CD4-positive, alpha-beta memory T cell (primary cell): ENCODE data around the gene CAMTA1. TPM values are rescaled to one million over a fixed set of nuclear protein-coding genes. Genes with fewer than 3 reads are reported as not detected.

Source experiments
- CTCF ChIA-PET: fragments of 350-600 bp; sonication (Branson Sonifier 250); formaldehyde crosslinking; loops from one replicate; lab custom pipeline; 2021; ENCODE audit warnings: inconsistent platforms; ENCODE audit not compliant: partially characterized antibody; lab: Charles Lee
- POLR2A ChIA-PET: fragments of 350-600 bp; sonication (Branson Sonifier 250); formaldehyde crosslinking; loops from one replicate; lab custom pipeline; 2021; ENCODE audit not compliant: partially characterized antibody; lab: Charles Lee
- DNase-seq, 5 donors: peaks; one replicate each; pipeline versions ENCODE4 v3.0.0 to v3.0.0-alpha.2; 2020 to 2022; ENCODE audit warnings: mixed read lengths in 1 of 5
- H3K27ac ChIP-seq: one replicate; pipeline ENCODE4 v1.7.0; 2013; ENCODE audit warnings: low read depth, low read length
- H3K27me3 ChIP-seq: 2 replicates; pipeline ENCODE4 v1.7.0; 2013; ENCODE audit warnings: mild to moderate bottlenecking, low read length, moderate library complexity; ENCODE audit not compliant: insufficient read depth
- H3K36me3 ChIP-seq: 2 replicates; pipeline ENCODE4 v1.7.0; 2013; ENCODE audit warnings: mild to moderate bottlenecking, low read length, moderate library complexity; ENCODE audit not compliant: insufficient read depth
- H3K4me1 ChIP-seq: 2 replicates; pipeline ENCODE4 v1.7.0; 2013; ENCODE audit warnings: mild to moderate bottlenecking, low read length, moderate library complexity; ENCODE audit not compliant: insufficient read depth
- H3K4me3 ChIP-seq, 2 donors: one replicate each; pipeline ENCODE4 v1.7.0; 2013; ENCODE audit warnings: low read length in 2 of 2, mild to moderate bottlenecking in 1 of 2
- H3K9me3 ChIP-seq, 2 donors: one replicate each; pipeline ENCODE4 v1.7.0; 2013; ENCODE audit warnings: low read length in 2 of 2, control low read depth in 1 of 2; ENCODE audit not compliant: control insufficient read depth in 1 of 2
- H3K27ac Mint-ChIP-seq, 7 donors: one replicate each; pipeline ENCODE4 v1.8.0; 2020 to 2021; ENCODE audit warnings: mixed read lengths in 7 of 7, mild to moderate bottlenecking in 6 of 7, inconsistent platforms in 3 of 7, moderate library complexity in 3 of 7
- H3K27me3 Mint-ChIP-seq, 2 donors: one replicate each; pipeline ENCODE4 v1.8.0; 2020 to 2021; ENCODE audit warnings: mixed read lengths in 2 of 2
- H3K36me3 Mint-ChIP-seq, 2 donors: one replicate each; pipeline ENCODE4 v1.8.0; 2020 to 2021; ENCODE audit warnings: mixed read lengths in 2 of 2, inconsistent platforms in 1 of 2, mild to moderate bottlenecking in 1 of 2
- H3K4me1 Mint-ChIP-seq, 4 donors: one replicate each; pipeline ENCODE4 v1.8.0; 2020 to 2021; ENCODE audit warnings: mixed read lengths in 4 of 4, mild to moderate bottlenecking in 1 of 4
- H3K4me3 Mint-ChIP-seq, 8 donors: one replicate each; pipeline ENCODE4 v1.8.0; 2020 to 2021; ENCODE audit warnings: mixed read lengths in 8 of 8, mild to moderate bottlenecking in 7 of 8, moderate library complexity in 6 of 8, inconsistent platforms in 3 of 8
- H3K9me3 Mint-ChIP-seq, 8 donors: one replicate each; pipeline ENCODE4 v1.8.0; 2020 to 2021; ENCODE audit warnings: mixed read lengths in 8 of 8, mild to moderate bottlenecking in 5 of 8, inconsistent platforms in 3 of 8, moderate library complexity in 1 of 8
- intact Hi-C: fragments of 100-400 bp; cut with micrococcal nuclease; formaldehyde crosslinking; loops from one replicate; pipeline ENCODE4 v1.15.1; 2023
- polyA plus RNA-seq, 2 donors: library from polyadenylated mRNA; unstranded; fragments of 300-500 nt; fragmentation: Illumina TruSeq; gene quantifications; one replicate each; pipeline ENCODE4 v1.2.3, GENCODE V29; 2021
- total RNA-seq, 2 experiments: library from RNA; stranded (reverse); gene quantifications; one replicate each; pipeline ENCODE4 v1.2.3, GENCODE V29; 2021

The CAMTA1 gene
- total and polyA plus RNA-seq, 4 experiments from 2014 or later = 39.1 to 118 (median 59.9) TPM

DNA sequence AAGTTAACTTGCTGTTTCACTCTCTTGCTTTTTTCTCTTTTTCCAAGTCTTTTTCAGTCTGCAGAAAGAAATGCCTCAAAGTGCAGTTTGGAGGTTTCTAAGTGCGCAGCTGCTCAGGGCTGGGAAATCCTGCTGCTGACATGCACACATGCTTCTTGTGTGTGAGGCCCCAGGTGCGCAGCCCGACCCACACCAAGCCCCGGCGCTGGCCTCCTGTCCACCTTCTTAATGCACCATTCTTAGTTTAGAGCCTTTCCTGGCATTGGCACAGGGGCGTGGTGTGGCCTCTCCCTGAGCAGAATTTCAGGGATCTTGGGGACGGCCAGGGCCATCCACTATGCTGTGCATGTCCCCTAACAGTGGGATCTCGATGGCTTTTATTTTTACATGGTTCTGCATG is 315.2 kb downstream of the CAMTA1 start:
- no peaks in the 10 kb centered on the region for H3K36me3 Mint-ChIP-seq
- CTCF ChIA-PET = no interaction called here
- POLR2A ChIA-PET = no interaction called here
- no peak overlapping the region for H3K4me3 Mint-ChIP-seq
- Histone ChIP-seq H3K27me3 (no peaks in the 10 kb centered on the region), H3K27ac (no peak overlapping the region), H3K4me1 (no peaks in the 10 kb centered on the region), H3K4me3 (no peak overlapping the region), H3K36me3 (no peaks in the 10 kb centered on the region), H3K9me3 (no peaks in the 10 kb centered on the region)
- DNase-seq = no peak
- intact Hi-C loops = no loop called here
- H3K9me3 Mint-ChIP-seq = no peaks in the 10 kb centered on the region
- peaks cover 6 to 12% of the 10 kb centered on the region in 2 donors for H3K27me3 Mint-ChIP-seq
- no peak overlapping the region for H3K27ac Mint-ChIP-seq
- H3K4me1 Mint-ChIP-seq = no peaks in the 10 kb centered on the region

DNA sequence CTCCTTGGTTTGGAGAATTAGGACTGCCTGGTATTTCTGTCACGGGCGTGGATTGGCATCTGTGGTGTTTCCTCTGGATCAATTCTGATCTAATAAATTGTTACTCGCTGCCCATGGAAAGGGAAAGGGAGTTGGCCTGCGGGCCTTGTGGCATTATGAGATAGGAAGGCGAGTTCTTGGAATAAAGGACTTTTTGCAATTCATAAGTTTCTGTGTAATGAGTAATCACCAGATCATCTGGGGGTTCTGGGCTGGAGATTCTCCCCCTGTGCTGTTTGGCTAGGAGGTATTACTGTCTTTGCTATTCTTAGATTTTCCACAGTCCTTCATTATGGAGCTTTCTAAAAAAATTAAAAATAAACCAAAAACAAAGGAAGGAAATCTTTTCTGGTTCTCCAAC is 315.9 kb downstream of the CAMTA1 start:
- H3K4me1 Mint-ChIP-seq = no peaks in the 10 kb centered on the region
- H3K27ac Mint-ChIP-seq = no peak overlapping the region
- H3K9me3 ChIP-seq = no peaks in the 10 kb centered on the region
- no peak overlapping the region for H3K4me3 ChIP-seq
- no peaks in the 10 kb centered on the region for H3K36me3 ChIP-seq
- no peak overlapping the region for H3K27ac ChIP-seq
- CTCF ChIA-PET = no interaction called here
- no peak overlapping the region for H3K4me3 Mint-ChIP-seq
- no peaks in the 10 kb centered on the region for H3K9me3 Mint-ChIP-seq
- POLR2A ChIA-PET = no interaction called here
- no peak for DNase-seq
- no peaks in the 10 kb centered on the region for H3K36me3 Mint-ChIP-seq
- H3K4me1 ChIP-seq = no peaks in the 10 kb centered on the region
- peaks cover 6 to 12% of the 10 kb centered on the region in 2 donors for H3K27me3 Mint-ChIP-seq
- H3K27me3 ChIP-seq = no peaks in the 10 kb centered on the region
- intact Hi-C loops = no loop called here

DNA sequence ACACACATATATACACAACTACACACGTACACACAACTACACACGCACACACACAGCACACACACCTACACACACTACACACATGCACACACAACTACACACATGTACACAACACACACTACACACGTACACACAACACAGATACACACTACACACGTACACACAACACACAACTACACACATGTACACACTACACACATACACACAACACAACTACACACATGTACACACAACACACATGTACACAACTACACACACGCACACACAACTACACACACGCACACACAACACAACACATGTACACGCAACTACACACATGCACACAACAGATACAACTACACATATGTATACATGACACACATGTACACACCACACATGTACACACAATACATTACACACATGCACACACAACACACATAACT is 318.1 kb downstream of the CAMTA1 start:
- no peak for DNase-seq
- Mint-ChIP-seq H3K36me3 (no peaks in the 10 kb centered on the region), H3K9me3 (peaks cover 0 to 2% (median 0%) of the 10 kb centered on the region in 8 donors), H3K4me3 (no peak overlapping the region), H3K27ac (no peak overlapping the region), H3K27me3 (peaks cover 8 to 12% of the 10 kb centered on the region in 2 donors), H3K4me1 (no peaks in the 10 kb centered on the region)
- no peaks in the 10 kb centered on the region for H3K4me1 ChIP-seq
- intact Hi-C loops = no loop called here
- H3K9me3 ChIP-seq = no peaks in the 10 kb centered on the region
- ChIA-PET POLR2A (no interaction called here), CTCF (no interaction called here)
- H3K36me3 ChIP-seq = no peaks in the 10 kb centered on the region
- H3K4me3 ChIP-seq = no peak overlapping the region
- no peaks in the 10 kb centered on the region for H3K27me3 ChIP-seq
- no peak overlapping the region for H3K27ac ChIP-seq

DNA sequence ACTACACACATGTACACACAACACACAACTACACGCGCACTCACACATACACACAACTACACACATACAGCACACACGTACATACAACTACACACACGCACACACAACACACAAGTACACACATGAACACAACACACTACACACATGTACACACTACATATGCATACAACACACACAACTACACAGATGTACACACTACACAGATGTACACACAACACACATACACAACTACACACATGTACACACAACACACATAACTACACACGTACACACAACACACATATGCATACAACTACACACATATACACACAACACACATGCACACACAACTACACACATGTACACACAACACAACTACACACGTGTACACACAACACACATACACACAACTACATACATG is 318.6 kb downstream of the CAMTA1 start:
- H3K36me3 Mint-ChIP-seq = no peaks in the 10 kb centered on the region
- H3K27me3 Mint-ChIP-seq = peaks cover 8 to 12% of the 10 kb centered on the region in 2 donors
- no peak overlapping the region for H3K4me3 ChIP-seq
- no peaks in the 10 kb centered on the region for H3K36me3 ChIP-seq
- H3K4me1 ChIP-seq = no peaks in the 10 kb centered on the region
- H3K4me1 Mint-ChIP-seq = no peaks in the 10 kb centered on the region
- H3K27me3 ChIP-seq = no peaks in the 10 kb centered on the region
- intact Hi-C loops = no loop called here
- H3K9me3 ChIP-seq = no peaks in the 10 kb centered on the region
- no peak overlapping the region for H3K27ac Mint-ChIP-seq
- no peak overlapping the region for H3K27ac ChIP-seq
- no peak overlapping the region for H3K4me3 Mint-ChIP-seq
- H3K9me3 Mint-ChIP-seq = peaks cover 0 to 2% (median 0%) of the 10 kb centered on the region in 8 donors
- ChIA-PET POLR2A (no interaction called here), CTCF (no interaction called here)
- no peak for DNase-seq

DNA sequence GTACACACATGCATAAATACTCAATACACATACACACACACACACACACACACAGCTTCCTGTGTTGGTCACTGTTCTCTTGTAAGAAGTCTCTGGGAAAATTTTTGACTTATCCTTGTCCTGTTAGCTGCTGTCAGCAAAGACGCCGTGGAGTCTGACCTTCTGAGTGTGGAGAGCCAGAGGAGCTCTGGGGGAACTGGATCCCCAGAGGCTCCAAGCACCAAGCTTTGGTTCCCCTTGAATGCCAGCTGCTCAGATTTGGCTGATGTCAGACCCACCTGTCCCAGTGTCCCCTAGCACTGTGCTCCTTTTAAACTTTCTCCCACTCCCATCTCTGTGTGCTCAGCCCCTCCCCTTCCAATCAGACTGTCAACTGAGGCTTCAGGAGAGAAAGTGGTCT is 319.1 kb downstream of the CAMTA1 start:
- Histone ChIP-seq H3K36me3 (no peaks in the 10 kb centered on the region), H3K4me1 (no peaks in the 10 kb centered on the region), H3K4me3 (no peak overlapping the region), H3K27ac (no peak overlapping the region), H3K27me3 (no peaks in the 10 kb centered on the region), H3K9me3 (no peaks in the 10 kb centered on the region)
- Mint-ChIP-seq H3K27me3 (peaks cover 8 to 14% of the 10 kb centered on the region in 2 donors), H3K9me3 (peaks cover 0 to 2% (median 0%) of the 10 kb centered on the region in 8 donors), H3K4me1 (no peaks in the 10 kb centered on the region), H3K36me3 (no peaks in the 10 kb centered on the region), H3K4me3 (no peak overlapping the region), H3K27ac (no peak overlapping the region)
- CTCF ChIA-PET = no interaction called here
- intact Hi-C loops = no loop called here
- DNase-seq = no peak
- POLR2A ChIA-PET = no interaction called here

DNA sequence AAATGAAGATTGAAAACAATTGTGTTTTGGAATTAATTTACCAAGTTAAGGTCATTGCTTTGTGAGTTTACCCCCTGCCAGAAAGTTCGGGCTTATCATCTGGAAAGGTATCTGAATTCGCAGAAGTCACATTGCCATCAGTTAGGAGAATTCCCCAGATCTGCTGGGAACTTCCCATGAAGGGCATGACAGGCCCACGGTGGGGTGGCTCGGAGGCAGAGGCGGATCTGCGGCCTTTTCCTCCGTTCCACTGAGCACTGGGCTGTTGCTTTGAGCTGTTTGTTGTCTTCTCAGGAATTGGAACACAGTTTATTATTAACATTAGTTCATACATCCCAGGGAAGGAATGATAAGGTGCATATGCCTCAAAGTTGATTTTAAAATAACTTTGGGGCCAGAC is 320.0 kb downstream of the CAMTA1 start:
- POLR2A ChIA-PET = no interaction called here
- H3K27me3 Mint-ChIP-seq = peaks cover 6 to 16% of the 10 kb centered on the region in 2 donors
- no peak for DNase-seq
- H3K4me1 Mint-ChIP-seq = no peaks in the 10 kb centered on the region
- H3K4me3 ChIP-seq = no peak overlapping the region
- H3K9me3 Mint-ChIP-seq = peaks cover 0 to 2% (median 0%) of the 10 kb centered on the region in 8 donors
- no peak overlapping the region for H3K4me3 Mint-ChIP-seq
- CTCF ChIA-PET = no interaction called here
- H3K27me3 ChIP-seq = no peaks in the 10 kb centered on the region
- H3K27ac ChIP-seq = no peak overlapping the region
- no peaks in the 10 kb centered on the region for H3K4me1 ChIP-seq
- H3K27ac Mint-ChIP-seq = no peak overlapping the region
- H3K9me3 ChIP-seq = no peaks in the 10 kb centered on the region
- intact Hi-C loops = no loop called here
- no peaks in the 10 kb centered on the region for H3K36me3 Mint-ChIP-seq
- no peaks in the 10 kb centered on the region for H3K36me3 ChIP-seq

DNA sequence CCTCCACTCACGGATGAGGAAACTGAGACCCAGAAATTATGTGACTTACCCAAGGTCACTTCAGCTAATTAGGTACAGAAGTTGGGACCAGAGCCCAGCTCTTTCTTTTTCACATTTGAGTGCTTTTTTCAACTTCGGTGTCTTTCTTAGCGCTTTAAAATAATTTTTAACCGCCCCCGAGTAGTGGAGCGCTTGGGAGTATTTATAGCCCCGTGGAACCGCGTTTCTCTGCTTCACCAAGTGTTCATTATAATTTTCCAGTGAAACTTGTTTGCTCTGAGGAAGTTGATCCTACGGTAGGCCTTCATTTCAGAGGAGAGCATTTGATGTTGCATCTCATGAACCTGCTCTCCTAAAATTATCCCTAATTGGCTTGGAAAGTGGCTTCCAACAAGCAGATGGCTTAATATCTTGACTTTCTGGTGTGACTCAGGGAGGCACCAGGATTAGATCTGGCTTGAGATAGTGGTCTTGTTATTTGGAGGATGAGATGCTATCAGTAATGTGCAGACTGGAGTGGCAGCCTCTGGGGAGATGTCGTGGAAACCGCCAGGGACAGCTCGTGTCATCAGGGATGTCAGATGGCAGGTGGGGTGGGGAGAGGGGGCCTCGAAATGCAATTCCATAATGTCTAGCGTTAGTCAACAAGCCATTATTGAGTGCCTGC is 321.3 kb downstream of the CAMTA1 start:
- Histone ChIP-seq H3K4me3 (no peak overlapping the region), H3K27me3 (no peaks in the 10 kb centered on the region), H3K4me1 (no peaks in the 10 kb centered on the region), H3K27ac (no peak overlapping the region), H3K36me3 (no peaks in the 10 kb centered on the region), H3K9me3 (no peaks in the 10 kb centered on the region)
- Mint-ChIP-seq H3K4me1 (no peaks in the 10 kb centered on the region), H3K36me3 (no peaks in the 10 kb centered on the region), H3K9me3 (peaks cover 0 to 2% (median 0%) of the 10 kb centered on the region in 8 donors), H3K4me3 (no peak overlapping the region), H3K27me3 (peaks cover 10 to 19% of the 10 kb centered on the region in 2 donors), H3K27ac (no peak overlapping the region)
- no peak for DNase-seq
- intact Hi-C loops = no loop called here
- POLR2A ChIA-PET = no interaction called here
- CTCF ChIA-PET = no interaction called here
